Endodermal cell (in vitro differentiated cells): ENCODE measurements around the gene TBC1D22B. TPM values are rescaled to one million over a fixed set of nuclear protein-coding genes. Genes with fewer than 3 reads are reported as not detected.

ENCODE experiments used
- DNase-seq: peaks from one replicate; pipeline ENCODE4 v3.0.0-alpha.2; 2017
- H3K27ac ChIP-seq: 2 replicates; pipeline ENCODE4 v1.5.1; 2013; ENCODE audit warnings: mild to moderate bottlenecking, low read depth, low read length, moderate library complexity
- H3K27me3 ChIP-seq: 2 replicates; pipeline ENCODE4 v1.6.1; 2013; ENCODE audit warnings: mild to moderate bottlenecking, low read length, moderate library complexity; ENCODE audit not compliant: insufficient read depth, control insufficient read depth, poor library complexity, severe bottlenecking
- H3K36me3 ChIP-seq: 2 replicates; pipeline ENCODE4 v1.7.0; 2013; ENCODE audit warnings: mild to moderate bottlenecking, low read length, moderate library complexity; ENCODE audit not compliant: control insufficient read depth, insufficient read depth
- H3K4me1 ChIP-seq: one replicate; pipeline ENCODE4 v1.7.0; 2013; ENCODE audit warnings: low read length; ENCODE audit not compliant: control insufficient read depth, insufficient read depth
- H3K4me3 ChIP-seq: 2 replicates; pipeline ENCODE4 v1.5.1; 2013; ENCODE audit warnings: mild to moderate bottlenecking, low read length, moderate library complexity
- H3K9ac ChIP-seq: 2 replicates; pipeline ENCODE4 v1.6.1; 2013; ENCODE audit warnings: mild to moderate bottlenecking, low read length, moderate library complexity; ENCODE audit not compliant: poor library complexity, severe bottlenecking; ENCODE audit errors: extremely low read depth
- H3K9me3 ChIP-seq: 2 replicates; pipeline ENCODE4 v1.6.1; 2013; ENCODE audit warnings: mild to moderate bottlenecking, low read length, moderate library complexity; ENCODE audit not compliant: control insufficient read depth
- H3K27ac Mint-ChIP-seq: 2 replicates; pipeline ENCODE4 v1.8.0; 2020; ENCODE audit warnings: mixed read lengths
- H3K27me3 Mint-ChIP-seq: 2 replicates; pipeline ENCODE4 v1.8.0; 2021; ENCODE audit warnings: mild to moderate bottlenecking, mixed read lengths; ENCODE audit not compliant: insufficient read depth
- H3K36me3 Mint-ChIP-seq: 2 replicates; pipeline ENCODE4 v1.8.0; 2020; ENCODE audit warnings: low read depth, mixed read lengths
- H3K4me1 Mint-ChIP-seq: 2 replicates; pipeline ENCODE4 v1.8.0; 2020; ENCODE audit warnings: mixed read lengths
- H3K4me3 Mint-ChIP-seq: 2 replicates; pipeline ENCODE4 v1.8.0; 2020; ENCODE audit warnings: mild to moderate bottlenecking, moderate library complexity, mixed read lengths
- H3K9me3 Mint-ChIP-seq: 2 replicates; pipeline ENCODE4 v1.8.0; 2020; ENCODE audit warnings: mild to moderate bottlenecking, mixed read lengths
- CTCF ChIP-seq: fragments of 200-600 bp; sonication (generic); conservative IDR thresholded peaks from 2 replicates; pipeline ENCODE4 v1.5.0; 2021; ENCODE audit warnings: antibody characterized with exemption, mild to moderate bottlenecking
- WGBS, 2 experiments: methylation state at CpG; one replicate each; pipeline versions ENCODE4 v1.1.5 to v1.1.7; 2013; ENCODE audit warnings: missing lambda C conversion rate in 2 of 2, mixed read lengths in 1 of 2; ENCODE audit not compliant: insufficient coverage in 1 of 2, insufficient read length in 1 of 2; 5-methylcytosine and 5-hydroxymethylcytosine counted together
- total RNA-seq, 2 donors: library from RNA; stranded (reverse); fragmentation: NEBNext Ultra II Directional in 1 of 2; extraction: Animal tissue kit (Norgen Biotek cat#: 25700) in 1 of 2; gene quantifications; 2 replicates in 1 of 2; 3 replicates in 1 of 2; pipeline ENCODE4 v1.2.1, GENCODE V29; 2021

The TBC1D22B gene
- total RNA-seq, 2 donors from 2014 or later: 13.8 to 20.1 TPM

GRCh38 chr6:37359039-37359438 is 101.5 kb downstream of the TBC1D22B start:
- peaks cover 9% of the 10 kb centered on the region for H3K36me3 Mint-ChIP-seq

GRCh38 chr6:37362101-37362828 is 104.7 kb downstream of the TBC1D22B start:
- H3K36me3 ChIP-seq: peaks cover 60% of the 10 kb centered on the region
- H3K27me3 Mint-ChIP-seq: no peaks in the 10 kb centered on the region
- no peak for TF ChIP-seq CTCF
- no peak overlapping the region for H3K4me3 ChIP-seq
- H3K9me3 Mint-ChIP-seq: no peaks in the 10 kb centered on the region
- no peak overlapping the region for H3K27ac Mint-ChIP-seq
- H3K4me1 Mint-ChIP-seq: peaks cover 34% of the 10 kb centered on the region
- WGBS, 2 experiments: 80 to 88% methylated on average over 1 to 2 of the region's 2 CpGs
- H3K36me3 Mint-ChIP-seq: peaks cover 14% of the 10 kb centered on the region
- H3K27me3 ChIP-seq: no peaks in the 10 kb centered on the region
- H3K27ac ChIP-seq: no peak overlapping the region
- DNase-seq: no peak
- H3K9ac ChIP-seq: no peak overlapping the region
- H3K4me1 ChIP-seq: peaks cover 11% of the 10 kb centered on the region
- no peaks in the 10 kb centered on the region for H3K9me3 ChIP-seq
- no peak overlapping the region for H3K4me3 Mint-ChIP-seq

More at GRCh38 chr6:37359039-37359438, 101.5 kb downstream of the TBC1D22B start:
- Histone ChIP-seq H3K36me3 (peaks cover 31% of the 10 kb centered on the region), H3K4me1 (peaks cover 7% of the 10 kb centered on the region), H3K9me3 (no peaks in the 10 kb centered on the region), H3K9ac (no peak overlapping the region), H3K4me3 (no peak overlapping the region), H3K27me3 (no peaks in the 10 kb centered on the region), H3K27ac (no peak overlapping the region)
- peaks cover 50% of the 10 kb centered on the region for H3K4me1 Mint-ChIP-seq
- H3K27me3 Mint-ChIP-seq: no peaks in the 10 kb centered on the region
- no peak overlapping the region for H3K4me3 Mint-ChIP-seq
- 83 to 99% methylated on average over 1 to 3 of the region's 3 CpGs for WGBS, 2 experiments
- no peaks in the 10 kb centered on the region for H3K9me3 Mint-ChIP-seq
- H3K27ac Mint-ChIP-seq: no peak overlapping the region
- no peak for TF ChIP-seq CTCF
- no peak for DNase-seq

GRCh38 chr6:37365791-37366190 is 108.2 kb downstream of the TBC1D22B start:
- H3K27me3 Mint-ChIP-seq: no peaks in the 10 kb centered on the region
- H3K36me3 Mint-ChIP-seq: peaks cover 37% of the 10 kb centered on the region
- no peak overlapping the region for H3K9ac ChIP-seq
- H3K4me1 ChIP-seq: peaks cover 22% of the 10 kb centered on the region
- no peaks in the 10 kb centered on the region for H3K9me3 ChIP-seq
- H3K27me3 ChIP-seq: no peaks in the 10 kb centered on the region
- 90 to 91% methylated on average over 2 of the region's 2 CpGs for WGBS, 2 experiments
- H3K9me3 Mint-ChIP-seq: no peaks in the 10 kb centered on the region
- H3K4me3 Mint-ChIP-seq: no peak overlapping the region
- peaks cover 92% of the 10 kb centered on the region for H3K36me3 ChIP-seq
- H3K27ac Mint-ChIP-seq: no peak overlapping the region
- no peak overlapping the region for H3K4me3 ChIP-seq
- H3K4me1 Mint-ChIP-seq: peaks cover 18% of the 10 kb centered on the region
- no peak for DNase-seq
- no peak overlapping the region for H3K27ac ChIP-seq
- TF ChIP-seq CTCF: peak; percentile 20
